ENCODE results near the gene CFAP61. TPM values are rescaled to one million over a fixed set of nuclear protein-coding genes. Genes with fewer than 3 reads are reported as not detected.

Gene CFAP61
- total RNA-seq, 1 experiment from 2014 or later = 0.28 TPM

- H3K27me3 ChIP-seq (ENCODE audit: control insufficient read depth, insufficient read depth, low read length) = no peaks in the 10 kb centered on the region
- ATAC-seq = no peak
- DNase-seq (ENCODE audit: low read depth, low spot score) = no peak
- ChIA-PET POLR2A (no interaction called here), CTCF (no interaction called here)
- no TSS peak for BruUV-seq (replicated peaks)
- no peaks in the 10 kb centered on the region for H3K4me1 ChIP-seq (ENCODE audit: control insufficient read depth, insufficient read depth, low read length)
- no peak overlapping the region for H3K27ac ChIP-seq (ENCODE audit: low read length)
- in situ Hi-C loops (cut with HindIII; ENCODE audit: low pct_unique_long_range_greater_than_20kb, low sequenced_read_pairs) = no loop called here
- no peaks in the 10 kb centered on the region for H3K9me3 ChIP-seq (ENCODE audit: control insufficient read depth, insufficient read depth, low read depth, low read length)
- TF ChIP-seq REST (IDR thresholded peaks at IDR 0.05; ENCODE audit: insufficient read depth in 1 of 2, low read depth in 2 of 2, low read length in 1 of 2) (no peak), POLR2AphosphoS5 (IDR thresholded peaks at IDR 0.05; ENCODE audit: low read depth, low read length) (no peak), TCF7L2 (IDR thresholded peaks at IDR 0.05; ENCODE audit: low read depth, low read length) (no peak), SIN3A (IDR thresholded peaks at IDR 0.05; ENCODE audit: borderline replicate concordance, insufficient read depth, low read depth, low read length) (no peak), CTCF (IDR thresholded peaks at IDR 0.05) (no peak)
- intact Hi-C loops (cut with micrococcal nuclease; ENCODE audit: unreplicated experiment) = no loop called here
- no peaks in the 10 kb centered on the region for H3K36me3 ChIP-seq (ENCODE audit: control insufficient read depth, insufficient read depth, low read length)
- no peak overlapping the region for H3K4me3 ChIP-seq (ENCODE audit: low read depth in 2 of 2, low read length in 2 of 2)
These were observed 223.3 kb downstream of the CFAP61 start for GRCh38 chr20:20275636-20276035.

- H3K9me3 ChIP-seq (ENCODE audit: control insufficient read depth, insufficient read depth, low read depth, low read length) = no peaks in the 10 kb centered on the region
- no peak for DNase-seq (ENCODE audit: low read depth, low spot score)
- H3K27me3 ChIP-seq (ENCODE audit: control insufficient read depth, insufficient read depth, low read length) = no peaks in the 10 kb centered on the region
- H3K36me3 ChIP-seq (ENCODE audit: control insufficient read depth, insufficient read depth, low read length) = no peaks in the 10 kb centered on the region
- intact Hi-C loops (cut with micrococcal nuclease; ENCODE audit: unreplicated experiment) (no loop called here), in situ Hi-C loops (cut with HindIII; ENCODE audit: low pct_unique_long_range_greater_than_20kb, low sequenced_read_pairs) (no loop called here)
- BruUV-seq (replicated peaks) = no TSS peak
- ChIA-PET CTCF (no interaction called here), POLR2A (no interaction called here)
- H3K4me1 ChIP-seq (ENCODE audit: control insufficient read depth, insufficient read depth, low read length) = no peaks in the 10 kb centered on the region
- H3K4me3 ChIP-seq (ENCODE audit: low read depth in 2 of 2, low read length in 2 of 2) = no peak overlapping the region
- ATAC-seq = no peak
- no peak overlapping the region for H3K27ac ChIP-seq (ENCODE audit: low read length)
- TF ChIP-seq REST (IDR thresholded peaks at IDR 0.05; ENCODE audit: insufficient read depth in 1 of 2, low read depth in 2 of 2, low read length in 1 of 2) (no peak), CTCF (IDR thresholded peaks at IDR 0.05) (no peak), TCF7L2 (IDR thresholded peaks at IDR 0.05; ENCODE audit: low read depth, low read length) (no peak), POLR2AphosphoS5 (IDR thresholded peaks at IDR 0.05; ENCODE audit: low read depth, low read length) (no peak), SIN3A (IDR thresholded peaks at IDR 0.05; ENCODE audit: borderline replicate concordance, insufficient read depth, low read depth, low read length) (no peak)
These were observed 224.6 kb downstream of the CFAP61 start for GRCh38 chr20:20276811-20277530.
